GM13976 (cell line): ENCODE results near the gene TTBK2.

Source experiments
- DNase-seq: peaks from one replicate; pipeline ENCODE4 v3.0.0; 2012; ENCODE audit warnings: low spot score
- CTCF ChIP-seq: IDR thresholded peaks from 2 replicates; pipeline ENCODE4 v1.5.1; 2012; ENCODE audit warnings: borderline replicate concordance, mild to moderate bottlenecking; ENCODE audit not compliant: insufficient read depth; ENCODE audit errors: extremely low read depth, missing control alignments, control extremely low read depth
- in situ Hi-C: fragments of 300-500 bp; cut with MboI; formaldehyde crosslinking; loops from one replicate; pipeline ENCODE4 v1.12.0; 2022; ENCODE audit warnings: low sequenced_read_pairs, mixed read lengths, inconsistent platforms; ENCODE audit not compliant: unreplicated experiment

TTBK2 gene

DNA sequence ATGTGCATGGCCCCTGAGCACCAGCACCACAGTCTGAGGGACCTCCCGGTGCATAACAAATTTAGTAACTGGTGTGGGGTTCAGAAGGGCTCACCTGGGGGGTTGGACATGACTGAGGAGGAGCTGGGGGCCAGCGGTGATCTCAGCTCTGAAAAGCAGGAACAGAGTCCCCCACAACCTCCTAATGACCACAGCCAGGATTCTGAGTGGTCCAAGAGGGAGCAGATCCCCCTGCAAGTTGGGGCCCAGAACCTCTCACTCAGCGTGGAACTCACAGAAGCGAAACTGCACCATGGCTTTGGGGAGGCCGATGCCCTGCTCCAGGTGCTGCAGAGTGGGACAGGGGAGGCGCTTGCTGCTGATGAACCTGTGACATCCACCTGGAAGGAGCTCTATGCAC, 226.6 kb downstream of the TTBK2 start:
- no peak for DNase-seq
- no peak for TF ChIP-seq CTCF
- in situ Hi-C loops = no loop called here

DNA sequence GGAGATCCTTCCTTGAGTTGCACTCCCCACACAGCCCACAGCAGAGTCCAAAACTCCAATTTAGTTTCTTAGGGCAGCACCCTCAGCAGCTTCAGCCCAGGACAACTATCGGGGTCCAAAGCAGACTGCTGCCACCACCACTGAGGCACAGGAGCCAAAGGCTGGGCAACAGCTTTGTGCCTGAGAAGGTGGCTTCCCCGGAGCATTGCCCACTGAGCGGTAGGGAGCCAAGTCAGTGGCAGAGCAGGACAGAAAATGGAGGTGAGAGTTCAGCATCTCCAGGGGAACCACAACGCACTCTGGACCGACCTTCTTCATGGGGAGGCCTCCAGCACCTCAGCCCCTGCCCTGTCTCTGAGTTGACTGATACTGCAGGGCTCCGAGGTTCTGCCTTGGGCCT, 227.1 kb downstream of the TTBK2 start:
- in situ Hi-C loops = no loop called here
- no peak for DNase-seq
- no peak for TF ChIP-seq CTCF

GRCh38 chr15:42692997-42693396, 227.6 kb downstream of the TTBK2 start:
- in situ Hi-C loops = no loop called here
- TF ChIP-seq CTCF = no peak
- no peak for DNase-seq

DNA sequence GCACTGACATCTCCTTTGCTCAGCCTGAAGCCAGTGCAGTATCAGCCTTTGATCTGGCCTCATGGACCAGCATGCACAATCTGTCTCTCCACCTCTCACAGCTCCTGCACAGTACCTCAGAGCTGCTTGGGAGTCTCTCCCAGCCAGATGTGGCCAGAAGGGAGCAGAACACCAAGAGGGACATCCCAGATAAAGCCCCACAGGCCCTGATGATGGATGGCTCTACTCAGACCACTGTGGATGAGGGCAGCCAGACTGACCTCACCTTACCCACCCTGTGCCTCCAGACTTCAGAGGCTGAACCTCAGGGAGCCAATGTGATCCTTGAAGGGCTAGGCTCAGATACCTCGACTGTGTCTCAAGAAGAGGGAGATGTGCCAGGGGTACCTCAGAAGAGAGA, 228.0 kb downstream of the TTBK2 start:
- TF ChIP-seq CTCF = no peak
- DNase-seq = no peak
- in situ Hi-C loops = no loop called here

- TF ChIP-seq CTCF = no peak
- in situ Hi-C loops = no loop called here
- no peak for DNase-seq
These were observed 228.8 kb downstream of the TTBK2 start for GRCh38 chr15:42691770-42692169.

DNA sequence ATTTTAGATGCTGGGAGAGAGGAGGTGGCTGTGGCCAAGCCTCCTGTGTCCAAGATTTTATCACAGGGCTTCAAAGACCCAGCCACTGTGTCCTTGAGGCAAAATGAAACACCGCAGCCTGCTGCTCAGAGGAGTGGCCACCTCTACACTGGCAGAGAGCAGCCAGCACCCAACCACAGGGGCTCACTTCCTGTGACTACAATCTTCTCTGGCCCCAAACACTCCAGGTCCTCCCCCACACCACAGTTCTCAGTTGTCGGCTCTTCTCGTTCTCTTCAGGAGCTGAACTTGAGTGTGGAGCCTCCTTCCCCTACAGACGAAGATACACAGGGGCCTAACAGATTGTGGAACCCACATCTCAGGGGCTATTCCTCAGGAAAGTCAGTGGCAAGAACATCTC, 229.3 kb downstream of the TTBK2 start:
- DNase-seq = no peak
- TF ChIP-seq CTCF = no peak

More for the DNA sequence above, 229.3 kb downstream of the TTBK2 start:
- in situ Hi-C loops = no loop called here
